ENCODE data around the gene RFTN1.
A peak's percentile ranks its signal among the peaks of the same experiment; 100 is the strongest.

Gene RFTN1

DNA sequence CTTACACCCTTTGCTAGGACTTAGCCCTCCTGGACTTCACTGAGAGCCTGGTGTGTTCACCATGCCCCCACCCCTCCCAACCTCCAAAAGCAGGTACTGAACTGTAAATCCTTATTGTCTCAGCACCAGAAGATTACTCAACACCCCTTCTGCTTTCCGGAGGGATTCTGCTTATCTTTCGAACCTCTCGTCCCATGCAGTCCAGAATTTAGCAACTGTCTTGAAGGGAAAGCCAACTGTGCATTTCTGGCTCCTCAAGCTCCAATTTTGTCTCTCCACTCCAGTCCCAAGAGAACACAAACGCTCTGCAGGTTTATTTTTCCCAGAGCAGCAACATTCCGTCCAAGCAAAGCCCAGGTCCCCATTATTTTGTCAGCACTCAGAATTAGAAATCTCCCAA lies 49.6 kb downstream of the RFTN1 start:
- no peaks in the 10 kb centered on the region for H3K9me3 ChIP-seq
- DNase-seq = no peak
- H3K27me3 ChIP-seq = no peaks in the 10 kb centered on the region
- H3K4me3 ChIP-seq (ENCODE audit: low read depth, low read length) = no peak overlapping the region
- TF ChIP-seq, protein P1, sequence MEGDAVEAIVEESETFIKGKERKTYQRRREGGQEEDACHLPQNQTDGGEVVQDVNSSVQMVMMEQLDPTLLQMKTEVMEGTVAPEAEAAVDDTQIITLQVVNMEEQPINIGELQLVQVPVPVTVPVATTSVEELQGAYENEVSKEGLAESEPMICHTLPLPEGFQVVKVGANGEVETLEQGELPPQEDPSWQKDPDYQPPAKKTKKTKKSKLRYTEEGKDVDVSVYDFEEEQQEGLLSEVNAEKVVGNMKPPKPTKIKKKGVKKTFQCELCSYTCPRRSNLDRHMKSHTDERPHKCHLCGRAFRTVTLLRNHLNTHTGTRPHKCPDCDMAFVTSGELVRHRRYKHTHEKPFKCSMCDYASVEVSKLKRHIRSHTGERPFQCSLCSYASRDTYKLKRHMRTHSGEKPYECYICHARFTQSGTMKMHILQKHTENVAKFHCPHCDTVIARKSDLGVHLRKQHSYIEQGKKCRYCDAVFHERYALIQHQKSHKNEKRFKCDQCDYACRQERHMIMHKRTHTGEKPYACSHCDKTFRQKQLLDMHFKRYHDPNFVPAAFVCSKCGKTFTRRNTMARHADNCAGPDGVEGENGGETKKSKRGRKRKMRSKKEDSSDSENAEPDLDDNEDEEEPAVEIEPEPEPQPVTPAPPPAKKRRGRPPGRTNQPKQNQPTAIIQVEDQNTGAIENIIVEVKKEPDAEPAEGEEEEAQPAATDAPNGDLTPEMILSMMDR (IDR thresholded peaks at IDR 0.05; ENCODE audit: low read depth, low read length) = no peak
- H3K36me3 ChIP-seq = no peaks in the 10 kb centered on the region
- peaks cover 10% of the 10 kb centered on the region for H3K4me1 ChIP-seq

DNA sequence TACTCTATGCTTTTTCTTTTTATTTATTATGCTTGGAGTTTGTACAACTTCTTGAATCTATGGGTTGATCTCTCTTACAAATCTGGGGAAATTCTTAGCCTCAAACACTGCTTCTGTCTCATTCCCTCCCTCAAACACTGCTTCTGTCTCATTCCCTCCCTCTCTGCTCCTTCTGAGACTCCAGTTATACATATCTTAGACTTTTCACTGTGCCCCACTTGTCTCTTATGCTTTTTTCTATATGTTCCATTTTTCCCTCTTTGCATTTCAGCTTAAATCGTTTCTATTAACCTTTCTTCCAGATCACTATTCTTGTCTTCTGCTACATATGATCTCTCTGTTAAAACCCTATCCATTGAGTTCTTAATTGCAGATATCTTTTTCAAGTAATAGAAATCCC lies 50.4 kb downstream of the RFTN1 start:
- H3K4me3 ChIP-seq (ENCODE audit: low read depth, low read length) = no peak overlapping the region
- no peaks in the 10 kb centered on the region for H3K9me3 ChIP-seq
- peaks cover 10% of the 10 kb centered on the region for H3K4me1 ChIP-seq
- no peaks in the 10 kb centered on the region for H3K27me3 ChIP-seq
- DNase-seq = no peak
- H3K36me3 ChIP-seq = no peaks in the 10 kb centered on the region
- TF ChIP-seq, protein P1 (IDR thresholded peaks at IDR 0.05; ENCODE audit: low read depth, low read length) = no peak

DNA sequence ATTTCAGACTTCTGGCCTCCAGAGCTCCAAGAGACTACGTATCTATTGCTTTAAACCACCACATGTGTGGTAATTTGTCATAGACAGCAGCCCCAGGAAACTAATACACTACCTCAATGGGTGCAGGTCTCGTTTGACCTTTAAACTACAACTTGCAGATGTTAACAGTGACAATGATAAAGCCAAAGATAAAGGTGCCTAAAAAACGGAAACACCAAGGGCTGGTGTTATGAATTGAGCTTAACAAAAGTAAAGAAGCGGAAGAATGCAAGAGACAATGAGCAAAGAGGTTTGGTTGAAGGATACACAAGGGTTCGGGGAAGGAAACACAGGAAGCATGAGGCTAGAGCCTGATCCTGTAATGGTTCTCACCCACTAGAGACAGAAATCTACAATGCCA lies 50.8 kb downstream of the RFTN1 start:
- H3K36me3 ChIP-seq = no peaks in the 10 kb centered on the region
- TF ChIP-seq, protein P1 (IDR thresholded peaks at IDR 0.05; ENCODE audit: low read depth, low read length) = no peak

DNA sequence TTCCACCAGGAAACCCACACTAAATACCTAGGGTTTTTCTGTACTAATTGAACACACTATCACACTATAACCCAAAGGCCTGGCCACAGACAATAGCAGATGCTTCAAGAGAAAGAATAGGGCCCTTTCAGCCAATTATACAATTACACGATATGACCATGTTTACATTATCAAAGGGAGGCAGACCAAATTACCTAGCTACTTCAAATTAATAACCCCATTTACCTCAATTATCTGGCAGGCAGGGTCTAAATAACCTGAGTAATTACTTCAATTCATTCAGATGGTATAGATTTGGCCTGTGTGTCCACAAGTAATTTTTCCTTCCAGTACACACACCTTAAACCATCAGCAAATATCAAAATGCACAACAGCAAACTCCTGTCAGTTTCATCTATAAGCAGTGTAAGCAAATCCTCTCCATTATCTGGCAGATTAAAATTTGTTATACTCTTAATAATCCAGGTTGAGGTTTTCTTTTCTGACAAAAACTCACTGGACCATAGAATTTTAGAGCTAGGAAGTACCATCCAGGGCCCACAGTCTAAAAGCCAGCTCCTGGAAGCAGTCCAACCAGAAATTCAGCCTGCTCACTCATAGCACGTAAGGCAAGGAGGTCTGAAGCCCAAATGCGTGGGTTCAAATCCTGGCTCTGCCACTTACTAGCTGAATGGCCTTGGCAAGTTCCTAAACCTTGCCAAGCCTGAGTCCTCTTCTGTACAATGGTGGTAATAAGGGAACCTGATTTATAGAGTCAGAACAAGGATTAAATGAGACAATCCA lies 51.8 kb downstream of the RFTN1 start:
- no peaks in the 10 kb centered on the region for H3K36me3 ChIP-seq
- DNase-seq = peak; percentile 66
- H3K27me3 ChIP-seq = no peaks in the 10 kb centered on the region
- peaks cover 10% of the 10 kb centered on the region for H3K4me1 ChIP-seq
- no peak overlapping the region for H3K4me3 ChIP-seq (ENCODE audit: low read depth, low read length)
- TF ChIP-seq, protein P1 (IDR thresholded peaks at IDR 0.05; ENCODE audit: low read depth, low read length) = no peak
- H3K9me3 ChIP-seq = no peaks in the 10 kb centered on the region

More for the DNA sequence above, 50.8 kb downstream of the RFTN1 start:
- DNase-seq = no peak
- Histone ChIP-seq H3K9me3 (no peaks in the 10 kb centered on the region), H3K27me3 (no peaks in the 10 kb centered on the region), H3K4me1 (peaks cover 10% of the 10 kb centered on the region), H3K4me3 (ENCODE audit: low read depth, low read length) (no peak overlapping the region)

DNA sequence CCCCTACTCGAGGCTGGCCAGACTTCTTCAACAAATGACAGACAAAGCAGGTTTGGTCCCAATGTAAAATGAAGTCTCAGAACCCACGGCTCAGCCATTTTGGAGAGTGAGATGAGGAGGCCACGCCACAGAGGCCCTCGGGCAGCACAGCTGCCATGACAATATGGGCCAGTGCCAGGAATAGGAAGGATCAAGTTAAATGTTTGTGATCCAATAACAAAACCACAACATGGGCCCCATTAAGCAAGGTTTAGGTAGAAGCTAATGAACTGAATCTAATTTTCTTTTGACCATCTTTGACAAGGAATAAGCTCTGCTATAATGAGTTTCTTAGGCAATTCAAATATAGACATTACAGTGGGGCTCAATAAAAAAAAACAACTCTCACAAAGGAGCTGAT lies 52.6 kb downstream of the RFTN1 start:
- no peaks in the 10 kb centered on the region for H3K36me3 ChIP-seq

DNA sequence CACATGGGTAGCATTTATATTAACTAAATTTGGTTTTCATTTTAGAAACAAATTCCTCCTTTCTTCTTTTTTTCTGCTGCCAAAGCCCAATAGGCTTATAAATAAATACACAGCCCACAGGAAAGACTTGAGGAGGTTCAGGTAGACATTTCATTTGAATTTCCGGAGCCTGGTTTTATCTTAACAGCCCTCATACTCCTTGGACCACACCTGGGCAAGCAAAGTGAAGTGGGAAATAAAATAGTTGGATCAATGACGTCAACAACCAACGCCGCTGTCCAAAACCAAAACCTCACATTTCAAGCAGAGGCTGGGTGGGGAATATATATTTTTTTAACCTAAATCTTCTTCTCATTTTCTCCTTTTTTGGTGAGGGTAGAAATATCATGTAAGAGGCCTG lies 53.2 kb downstream of the RFTN1 start:
- peaks cover 10% of the 10 kb centered on the region for H3K4me1 ChIP-seq
- TF ChIP-seq, protein P1 (IDR thresholded peaks at IDR 0.05; ENCODE audit: low read depth, low read length) = no peak
- no peaks in the 10 kb centered on the region for H3K27me3 ChIP-seq
- H3K36me3 ChIP-seq = no peaks in the 10 kb centered on the region
- H3K9me3 ChIP-seq = no peaks in the 10 kb centered on the region
- no peak overlapping the region for H3K4me3 ChIP-seq (ENCODE audit: low read depth, low read length)
- no peak for DNase-seq

More for the DNA sequence above, 52.6 kb downstream of the RFTN1 start:
- peaks cover 10% of the 10 kb centered on the region for H3K4me1 ChIP-seq
- TF ChIP-seq, protein P1 (IDR thresholded peaks at IDR 0.05; ENCODE audit: low read depth, low read length) = no peak
- H3K4me3 ChIP-seq (ENCODE audit: low read depth, low read length) = no peak overlapping the region
- DNase-seq = peak; percentile 48
- no peaks in the 10 kb centered on the region for H3K27me3 ChIP-seq
- H3K9me3 ChIP-seq = no peaks in the 10 kb centered on the region
